Measurements from ENCODE around the gene HOPX.
"Not testable (repeated sequence)": the region's sequence is repeated elsewhere in the genome, so short reads cannot be mapped to it uniquely, and the experiment has no call there.

HOPX gene

DNA sequence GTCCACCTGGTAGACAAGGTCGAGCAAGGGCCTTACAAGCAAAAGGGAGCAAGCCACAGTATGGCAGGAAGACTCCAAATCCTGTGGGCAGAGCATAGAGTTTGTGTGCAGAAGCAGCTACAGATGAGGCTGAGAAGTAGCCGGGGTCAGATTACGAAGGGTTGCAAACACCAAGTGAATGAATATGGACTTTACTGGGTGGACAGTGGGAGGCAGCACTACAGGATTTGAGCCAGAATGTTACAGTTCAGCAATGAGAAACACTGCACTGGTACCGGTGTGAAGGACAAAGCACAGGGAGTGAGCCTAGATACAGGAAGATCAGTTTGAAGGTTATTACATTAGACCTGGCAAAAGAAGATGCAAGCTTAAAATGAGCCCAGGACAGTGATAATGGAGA lies 46.1 kb upstream of the HOPX start:
- no peak for DNase-seq
- no peak overlapping the region for H3K9ac ChIP-seq (ENCODE audit: low read length)
- no peak for TF ChIP-seq EZH2 (optimal IDR thresholded peaks at IDR 0.05; ENCODE audit: low read depth, low read length)
- TF ChIP-seq, protein P1, sequence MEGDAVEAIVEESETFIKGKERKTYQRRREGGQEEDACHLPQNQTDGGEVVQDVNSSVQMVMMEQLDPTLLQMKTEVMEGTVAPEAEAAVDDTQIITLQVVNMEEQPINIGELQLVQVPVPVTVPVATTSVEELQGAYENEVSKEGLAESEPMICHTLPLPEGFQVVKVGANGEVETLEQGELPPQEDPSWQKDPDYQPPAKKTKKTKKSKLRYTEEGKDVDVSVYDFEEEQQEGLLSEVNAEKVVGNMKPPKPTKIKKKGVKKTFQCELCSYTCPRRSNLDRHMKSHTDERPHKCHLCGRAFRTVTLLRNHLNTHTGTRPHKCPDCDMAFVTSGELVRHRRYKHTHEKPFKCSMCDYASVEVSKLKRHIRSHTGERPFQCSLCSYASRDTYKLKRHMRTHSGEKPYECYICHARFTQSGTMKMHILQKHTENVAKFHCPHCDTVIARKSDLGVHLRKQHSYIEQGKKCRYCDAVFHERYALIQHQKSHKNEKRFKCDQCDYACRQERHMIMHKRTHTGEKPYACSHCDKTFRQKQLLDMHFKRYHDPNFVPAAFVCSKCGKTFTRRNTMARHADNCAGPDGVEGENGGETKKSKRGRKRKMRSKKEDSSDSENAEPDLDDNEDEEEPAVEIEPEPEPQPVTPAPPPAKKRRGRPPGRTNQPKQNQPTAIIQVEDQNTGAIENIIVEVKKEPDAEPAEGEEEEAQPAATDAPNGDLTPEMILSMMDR (IDR thresholded peaks at IDR 0.05; ENCODE audit: low read length) = no peak
- no peak for TF ChIP-seq EZH2phosphoT487 (IDR thresholded peaks at IDR 0.05; ENCODE audit: low read length)
- peaks cover 8% of the 10 kb centered on the region for H3K4me1 ChIP-seq (ENCODE audit: low read length)
- H3F3A ChIP-seq (ENCODE audit: insufficient read depth, low read length) = no peaks in the 10 kb centered on the region
- no peak overlapping the region for H3K27ac ChIP-seq (ENCODE audit: low read length)
- no peaks in the 10 kb centered on the region for H3K36me3 ChIP-seq (replicated peaks; ENCODE audit: insufficient read depth, low read length)
- no peak overlapping the region for H2AFZ ChIP-seq (ENCODE audit: low read length)
- H3K9me2 ChIP-seq (replicated peaks; ENCODE audit: insufficient read depth, low read length) = no peaks in the 10 kb centered on the region
- H4K20me1 ChIP-seq (ENCODE audit: insufficient read depth, low read length) = no peaks in the 10 kb centered on the region
- H3K9me3 ChIP-seq (replicated peaks; ENCODE audit: insufficient read depth, low read length) = no peaks in the 10 kb centered on the region
- no peaks in the 10 kb centered on the region for H3K27me3 ChIP-seq (replicated peaks; ENCODE audit: insufficient read depth, low read length)
- no peaks in the 10 kb centered on the region for H3K79me2 ChIP-seq (ENCODE audit: low read length)
- H3K4me3 ChIP-seq (ENCODE audit: low read length) = no peak overlapping the region
- H3K4me2 ChIP-seq (ENCODE audit: low read depth, low read length) = no peak overlapping the region

GRCh38 chr4:56726593-56726992 lies 45.5 kb upstream of the HOPX start:
- not testable (repeated sequence) for H3K27ac ChIP-seq (ENCODE audit: low read length); H3F3A ChIP-seq (ENCODE audit: insufficient read depth, low read length); H3K9me2 ChIP-seq (replicated peaks; ENCODE audit: insufficient read depth, low read length); DNase-seq; H3K36me3 ChIP-seq (replicated peaks; ENCODE audit: insufficient read depth, low read length); H2AFZ ChIP-seq (ENCODE audit: low read length); H3K27me3 ChIP-seq (replicated peaks; ENCODE audit: insufficient read depth, low read length); H3K4me2 ChIP-seq (ENCODE audit: low read depth, low read length); H3K79me2 ChIP-seq (ENCODE audit: low read length); H3K4me1 ChIP-seq (ENCODE audit: low read length); H3K4me3 ChIP-seq (ENCODE audit: low read length); H4K20me1 ChIP-seq (ENCODE audit: insufficient read depth, low read length); H3K9me3 ChIP-seq (replicated peaks; ENCODE audit: insufficient read depth, low read length); H3K9ac ChIP-seq (ENCODE audit: low read length)

DNA sequence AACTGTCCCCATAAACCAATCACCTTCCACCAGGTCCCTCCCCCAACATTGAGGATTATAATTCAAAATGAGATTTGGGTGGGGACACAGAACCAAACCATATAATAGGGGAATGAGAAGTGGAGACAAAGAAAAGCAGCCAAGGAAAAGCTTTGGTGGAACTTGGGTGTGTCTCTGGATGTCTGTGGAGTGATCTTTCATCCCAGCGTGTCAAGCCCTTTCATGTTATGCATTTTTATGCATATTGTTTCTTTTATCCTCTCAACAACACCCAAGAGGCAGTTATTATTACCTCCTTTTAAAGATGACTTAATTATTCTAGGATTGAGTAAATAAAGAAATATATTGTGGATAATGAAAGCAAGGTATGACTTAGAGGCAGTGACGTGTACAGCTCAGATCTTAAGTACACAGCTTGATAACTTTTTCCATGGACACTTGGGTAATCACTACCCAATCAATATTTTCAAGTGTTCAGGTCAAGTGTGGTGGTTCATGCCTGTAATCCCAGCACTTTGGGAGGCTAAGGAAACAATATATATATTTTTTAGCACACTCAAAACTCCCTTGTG lies 42.6 kb upstream of the HOPX start:
- no peak overlapping the region for H3K4me2 ChIP-seq (ENCODE audit: low read depth, low read length)
- peaks cover 8% of the 10 kb centered on the region for H3K4me1 ChIP-seq (ENCODE audit: low read length)
- H3K27ac ChIP-seq (ENCODE audit: low read length) = no peak overlapping the region
- no peaks in the 10 kb centered on the region for H3K27me3 ChIP-seq (replicated peaks; ENCODE audit: insufficient read depth, low read length)
- no peaks in the 10 kb centered on the region for H4K20me1 ChIP-seq (ENCODE audit: insufficient read depth, low read length)
- no peaks in the 10 kb centered on the region for H3K9me3 ChIP-seq (replicated peaks; ENCODE audit: insufficient read depth, low read length)
- no peaks in the 10 kb centered on the region for H3K36me3 ChIP-seq (replicated peaks; ENCODE audit: insufficient read depth, low read length)
- no peak overlapping the region for H3K9ac ChIP-seq (ENCODE audit: low read length)
- H3F3A ChIP-seq (ENCODE audit: insufficient read depth, low read length) = no peaks in the 10 kb centered on the region
- TF ChIP-seq EZH2 (optimal IDR thresholded peaks at IDR 0.05; ENCODE audit: low read depth, low read length) = no peak
- TF ChIP-seq, protein P1 (IDR thresholded peaks at IDR 0.05; ENCODE audit: low read length) = no peak
- no peak for TF ChIP-seq EZH2phosphoT487 (IDR thresholded peaks at IDR 0.05; ENCODE audit: low read length)
- H3K4me3 ChIP-seq (ENCODE audit: low read length) = no peak overlapping the region
- H2AFZ ChIP-seq (ENCODE audit: low read length) = no peak overlapping the region
- H3K79me2 ChIP-seq (ENCODE audit: low read length) = no peaks in the 10 kb centered on the region
- no peak for DNase-seq
- no peaks in the 10 kb centered on the region for H3K9me2 ChIP-seq (replicated peaks; ENCODE audit: insufficient read depth, low read length)

- no peaks in the 10 kb centered on the region for H3K79me2 ChIP-seq (ENCODE audit: low read length)
- no peak overlapping the region for H3K9ac ChIP-seq (ENCODE audit: low read length)
- H3K9me2 ChIP-seq (replicated peaks; ENCODE audit: insufficient read depth, low read length) = no peaks in the 10 kb centered on the region
- no peak overlapping the region for H3K27ac ChIP-seq (ENCODE audit: low read length)
- TF ChIP-seq EZH2phosphoT487 (IDR thresholded peaks at IDR 0.05; ENCODE audit: low read length) (no peak), EZH2 (optimal IDR thresholded peaks at IDR 0.05; ENCODE audit: low read depth, low read length) (no peak)
- H3K36me3 ChIP-seq (replicated peaks; ENCODE audit: insufficient read depth, low read length) = no peaks in the 10 kb centered on the region
- peaks cover 8% of the 10 kb centered on the region for H3K4me1 ChIP-seq (ENCODE audit: low read length)
- no peak overlapping the region for H3K4me3 ChIP-seq (ENCODE audit: low read length)
- no peaks in the 10 kb centered on the region for H3K27me3 ChIP-seq (replicated peaks; ENCODE audit: insufficient read depth, low read length)
- H3F3A ChIP-seq (ENCODE audit: insufficient read depth, low read length) = no peaks in the 10 kb centered on the region
- no peak overlapping the region for H3K4me2 ChIP-seq (ENCODE audit: low read depth, low read length)
- no peaks in the 10 kb centered on the region for H4K20me1 ChIP-seq (ENCODE audit: insufficient read depth, low read length)
- H2AFZ ChIP-seq (ENCODE audit: low read length) = no peak overlapping the region
- DNase-seq = no peak
- no peaks in the 10 kb centered on the region for H3K9me3 ChIP-seq (replicated peaks; ENCODE audit: insufficient read depth, low read length)
These were observed 42.1 kb upstream of the HOPX start for GRCh38 chr4:56723201-56723605.
